NCI-H82 (cell line): ENCODE data around the gene SPOP.
"Not testable (repeated sequence)": the region's sequence is repeated elsewhere in the genome, so short reads cannot be mapped to it uniquely, and the experiment has no call there.

ENCODE experiments used
- DNase-seq: peaks from one replicate; lab custom pipeline; 2025; lab: John Stamatoyannopoulos, UW

SPOP gene

DNA sequence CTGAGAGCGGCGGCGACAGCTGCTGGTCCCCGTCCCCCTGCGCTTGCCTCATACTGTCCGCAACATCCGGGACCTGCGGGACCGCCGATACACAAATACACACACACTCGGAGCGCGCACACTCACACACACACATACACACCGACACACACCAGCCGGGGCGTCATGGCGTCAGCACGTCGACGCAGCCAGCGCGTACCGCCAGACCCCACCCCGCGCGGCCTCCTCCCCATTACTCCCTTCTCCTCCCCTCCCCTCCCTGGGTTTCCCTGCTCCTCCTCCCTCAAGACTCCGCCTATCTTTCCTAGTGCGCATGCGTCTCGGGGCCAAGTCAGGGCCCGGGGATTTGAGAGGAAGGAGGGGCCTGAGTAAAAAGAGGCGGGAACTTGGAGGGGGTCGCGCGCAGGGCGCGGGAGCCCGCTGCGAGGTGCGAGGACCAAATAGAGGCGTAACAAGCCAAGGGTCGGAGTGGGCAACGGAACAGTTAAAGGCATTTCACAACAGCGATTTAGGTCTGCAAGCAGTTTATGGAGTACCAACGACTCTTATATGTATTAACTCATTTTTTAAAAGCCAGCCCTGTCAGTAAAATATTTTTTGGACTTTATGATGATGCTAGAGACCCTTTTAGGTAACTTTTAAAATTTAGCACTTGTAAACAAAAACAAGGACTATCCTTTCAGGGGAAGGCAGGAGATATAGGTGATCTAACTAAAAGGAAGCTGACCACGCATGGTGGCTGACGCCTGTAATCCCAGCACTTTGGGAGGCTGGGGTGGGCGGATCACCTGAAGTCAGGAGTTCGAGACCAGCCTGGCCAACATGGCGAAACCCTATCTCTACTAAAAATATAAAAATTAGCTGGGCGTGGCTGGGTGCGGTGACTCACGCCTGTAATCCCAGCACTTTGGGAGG lies at the start of gene SPOP:
Gene SPOP, minus strand, starts transcription at position 165 of the 915 bp plus-strand sequence. CDS start 55,287 bp downstream, outside the sequence.
- peak; percentile 100 for DNase-seq

DNA sequence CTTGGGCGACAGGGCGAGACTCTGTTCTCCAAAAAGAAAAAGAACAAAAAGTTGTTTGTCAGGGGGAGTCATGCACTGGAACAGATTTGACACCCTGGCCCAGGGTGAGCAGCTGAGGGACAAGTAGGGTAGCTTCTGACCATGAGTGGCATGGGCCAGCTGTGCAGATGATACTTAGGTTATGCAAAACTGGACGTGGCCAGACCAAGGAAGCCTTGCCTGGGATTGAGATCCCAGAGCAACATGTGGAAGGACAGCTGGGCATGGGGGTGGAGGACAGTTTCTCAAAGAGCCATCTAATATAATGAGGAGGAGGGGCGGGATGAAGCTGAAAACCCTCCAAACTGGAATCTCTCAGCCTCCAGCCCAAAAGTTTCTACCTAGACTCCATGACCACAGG lies 49.5 kb upstream of the SPOP start:
- DNase-seq, result no peak

DNA sequence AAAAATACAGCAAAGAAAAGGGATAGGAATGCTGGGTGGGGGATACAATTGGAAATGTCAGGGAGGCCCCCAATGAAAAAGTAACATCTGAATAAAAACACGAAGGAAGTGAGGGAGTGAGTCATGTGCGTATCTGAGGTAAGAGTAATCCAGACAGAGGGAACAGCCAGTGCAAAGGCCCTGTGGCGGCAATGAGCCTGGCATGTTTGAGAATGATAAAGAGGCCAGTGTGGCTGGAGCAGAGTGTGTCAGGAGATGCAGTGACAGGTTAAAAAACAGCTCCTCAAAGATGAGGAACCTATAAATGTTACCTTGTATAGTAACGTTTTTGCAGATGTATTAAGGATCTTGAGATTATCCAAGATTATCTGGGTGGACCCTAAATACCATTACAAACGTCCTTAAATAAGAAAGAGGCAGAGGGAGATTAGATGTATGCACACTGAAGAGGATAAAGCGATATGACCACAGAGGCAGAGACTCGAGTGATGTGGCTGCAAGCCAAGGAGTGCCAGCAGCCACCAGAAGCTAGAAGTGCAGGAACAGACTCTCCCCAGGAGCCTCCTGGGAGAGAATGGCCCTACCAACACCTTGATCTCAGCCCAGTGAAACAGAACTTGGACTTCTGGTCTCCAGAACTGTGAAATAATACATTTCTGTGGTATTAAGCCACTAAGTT lies 47.7 kb upstream of the SPOP start:
- no peak for DNase-seq

- DNase-seq, result not testable (repeated sequence)
Observed at GRCh38 chr17:49724552-49724951, 46.7 kb upstream of the SPOP start.

- DNase-seq, result peak; percentile 92
Observed at GRCh38 chr17:49723423-49723822, 45.5 kb upstream of the SPOP start.

DNA sequence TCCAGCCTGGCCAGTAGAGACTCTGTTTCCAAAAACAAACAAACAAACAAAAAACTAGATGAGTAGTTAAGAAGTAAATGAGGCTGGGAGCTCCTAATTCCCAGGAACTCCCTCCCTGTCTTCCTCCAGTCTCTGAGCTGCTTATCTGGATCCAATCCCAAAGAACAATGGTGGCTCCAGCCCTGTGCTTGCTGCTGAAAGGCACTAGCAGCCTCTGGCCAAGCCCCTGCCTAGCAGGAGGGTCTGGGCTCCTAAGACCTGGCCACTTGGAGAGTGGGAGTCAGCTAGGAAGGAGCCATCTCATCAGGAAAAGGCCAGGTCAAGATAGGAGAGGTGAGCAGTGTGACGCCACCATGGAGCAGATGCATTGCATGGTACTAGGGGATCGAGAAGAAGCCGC lies 44.2 kb upstream of the SPOP start:
- no peak for DNase-seq

- no peak for DNase-seq
Observed at GRCh38 chr17:49717371-49717861, 39.5 kb upstream of the SPOP start.

- DNase-seq, result no peak
Observed at GRCh38 chr17:49716668-49717364, 38.9 kb upstream of the SPOP start.

DNA sequence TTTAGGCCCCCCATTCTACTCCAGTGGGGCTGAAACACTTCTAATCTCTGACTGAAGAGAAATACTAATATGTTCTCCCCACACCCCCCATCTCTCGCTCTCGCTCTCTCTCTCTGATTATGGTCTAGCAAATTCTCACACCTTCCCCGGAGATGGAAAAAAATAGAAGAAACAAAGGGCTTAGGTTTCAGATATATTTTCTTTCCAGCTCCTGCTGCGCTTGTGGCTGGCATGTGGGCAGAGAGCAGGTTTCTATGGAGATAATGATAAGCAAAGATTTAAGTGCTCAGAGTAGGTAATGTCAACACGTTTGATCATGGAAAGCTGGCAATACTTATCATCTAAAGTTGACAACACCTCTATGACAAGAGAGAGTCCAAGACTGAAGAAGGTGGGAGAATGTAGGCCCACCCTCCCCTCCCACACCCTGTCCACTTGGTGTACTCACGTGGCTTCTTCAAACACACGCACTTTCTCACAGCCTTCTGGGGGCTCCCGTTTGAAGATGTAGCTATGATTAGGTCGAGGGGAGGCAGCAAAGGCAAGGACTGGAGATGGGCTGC lies 37.9 kb upstream of the SPOP start:
- no peak for DNase-seq

GRCh38 chr17:49715216-49715615 lies 37.3 kb upstream of the SPOP start:
- no peak for DNase-seq

- no peak for DNase-seq
Observed at GRCh38 chr17:49708515-49709183, 30.8 kb upstream of the SPOP start.

DNA sequence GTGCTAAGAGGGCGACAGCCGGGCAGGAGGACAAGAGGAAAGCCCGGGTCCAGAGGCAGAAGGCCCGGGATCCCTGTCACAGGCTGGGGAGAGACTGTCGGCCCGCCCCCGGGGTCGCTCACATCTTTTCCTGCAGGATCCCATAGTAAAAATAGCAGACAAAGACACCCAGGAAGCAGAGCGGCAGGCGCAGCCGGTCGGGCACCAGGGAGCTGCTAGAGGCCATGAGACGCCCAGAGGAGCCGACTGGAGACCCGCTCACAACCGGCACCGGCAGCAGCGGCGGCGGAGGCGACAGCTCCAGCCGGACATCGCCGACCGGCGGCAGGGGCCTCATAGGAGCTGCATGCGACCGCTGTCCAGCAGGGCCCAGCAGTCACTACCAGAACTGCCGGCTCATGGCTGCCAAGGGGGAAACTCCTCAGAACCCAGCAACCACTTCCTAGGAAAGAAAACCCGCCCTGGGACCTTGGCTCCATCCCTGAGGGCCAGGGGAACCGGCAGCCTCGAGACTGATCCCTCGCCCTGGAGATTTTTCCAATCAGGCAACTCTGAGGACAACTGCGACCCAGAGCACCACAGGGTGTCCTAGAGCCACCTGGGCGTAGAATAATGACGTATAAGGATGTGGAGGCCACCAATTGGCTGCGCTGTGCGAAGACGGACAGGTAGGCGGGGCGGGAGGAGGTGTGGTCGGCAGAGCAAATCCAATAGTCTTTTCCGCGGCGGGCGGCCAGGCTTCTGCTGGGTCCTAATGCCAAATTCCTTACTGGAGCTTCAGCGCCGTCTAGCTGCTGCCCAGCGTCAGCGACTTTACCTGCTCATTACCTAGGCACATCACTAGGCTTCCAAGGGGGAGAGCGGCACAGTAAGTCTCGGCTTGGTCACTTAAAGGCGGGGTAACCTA lies 30.0 kb upstream of the SPOP start, which contains the start of gene SLC35B1:
Gene SLC35B1, minus strand, starts transcription at position 357 of the 907 bp plus-strand sequence. Its CDS starts 131 bp downstream, at position 226.
- DNase-seq, result peak; percentile 100

- DNase-seq, result peak; percentile 47
Observed at GRCh38 chr17:49707246-49707607, 29.3 kb upstream of the SPOP start.

- no peak for DNase-seq
Observed at GRCh38 chr17:49705254-49705653, 27.4 kb upstream of the SPOP start.

DNA sequence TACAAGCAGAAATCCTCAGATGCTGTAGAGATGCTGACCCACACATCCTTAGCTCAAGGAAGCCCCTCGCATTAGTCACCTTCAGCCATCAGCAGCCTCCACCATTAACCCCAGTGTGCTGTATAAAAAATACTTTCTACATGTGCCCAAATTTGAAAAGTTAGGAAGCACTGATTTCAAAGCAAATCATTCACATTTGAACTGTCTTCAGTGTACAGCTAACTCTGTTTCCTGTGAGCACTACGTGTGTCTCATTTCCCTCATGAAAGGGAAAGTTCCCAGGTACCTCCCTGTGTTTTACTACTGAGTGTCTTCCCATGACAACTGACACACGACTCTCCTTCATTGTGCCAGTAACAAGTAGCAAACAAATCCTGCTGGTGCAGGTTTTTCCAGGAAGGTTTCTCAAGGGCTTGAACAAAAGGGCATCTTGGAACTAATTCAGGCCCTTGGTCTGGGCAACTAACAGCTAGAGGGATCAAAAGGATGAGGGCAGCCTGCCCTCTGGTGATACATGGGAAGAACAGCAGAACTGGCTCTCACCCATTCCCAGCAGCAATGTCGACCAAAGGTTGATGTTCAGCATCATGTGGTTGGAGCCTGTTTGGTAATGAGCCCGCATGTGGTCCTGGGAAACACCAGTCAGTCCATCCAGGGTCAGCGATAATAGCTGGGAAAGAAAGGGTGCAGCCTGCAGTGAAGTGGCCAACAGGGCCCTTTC lies 25.8 kb upstream of the SPOP start:
- peak; percentile 70 for DNase-seq

- no peak for DNase-seq
Observed at GRCh38 chr17:49700960-49701359, 23.1 kb upstream of the SPOP start.

DNA sequence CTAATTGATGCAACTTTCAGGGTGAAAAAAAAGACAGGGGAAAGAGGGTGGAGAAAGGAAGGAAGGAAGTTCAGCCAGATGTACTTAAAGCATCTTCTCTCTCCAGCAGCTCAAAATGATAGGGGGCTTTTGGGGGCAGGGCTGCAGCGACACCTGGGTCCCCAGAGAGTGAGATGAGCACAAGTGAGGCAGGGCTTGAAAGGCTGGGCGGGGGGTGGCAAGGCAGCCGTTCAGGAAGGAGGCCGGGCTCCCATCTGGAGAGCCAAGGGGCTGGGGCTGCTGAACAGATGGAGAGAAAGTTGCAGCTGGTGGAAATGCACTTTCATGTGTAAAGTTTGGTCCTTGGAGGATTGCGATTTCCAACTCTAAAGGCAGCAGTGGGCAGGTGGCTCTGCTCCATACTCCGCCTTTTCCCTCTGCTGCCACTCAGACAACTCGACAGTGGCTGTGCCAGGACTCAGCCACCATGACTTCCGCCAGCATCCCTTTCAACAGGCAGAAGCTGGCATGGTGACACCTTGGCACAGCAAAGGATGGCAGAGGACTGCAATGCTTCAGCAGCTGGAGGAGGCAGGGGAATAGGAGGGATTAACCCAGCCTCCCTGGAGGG lies 22.2 kb upstream of the SPOP start:
- peak; percentile 50 for DNase-seq

DNA sequence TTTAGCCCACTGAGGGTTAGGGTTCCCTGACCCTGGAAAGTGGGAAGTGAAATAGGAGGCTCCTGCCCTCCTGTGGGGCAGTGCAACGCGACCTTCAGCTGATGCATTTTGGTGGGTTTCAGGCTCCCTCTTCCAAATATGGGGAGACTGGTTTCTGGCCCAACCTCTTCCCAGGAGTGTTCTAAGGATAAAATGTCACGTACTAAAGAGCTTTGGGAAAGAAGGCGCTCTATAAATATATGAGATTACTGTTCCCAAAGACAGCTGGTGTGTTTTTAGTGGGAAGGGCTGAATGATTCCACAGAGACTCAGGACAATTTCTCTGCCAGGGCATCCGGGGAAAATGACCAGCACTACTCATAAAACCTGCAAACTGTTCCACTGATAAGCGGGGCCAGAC lies 20.1 kb upstream of the SPOP start:
- DNase-seq, result peak; percentile 46

DNA sequence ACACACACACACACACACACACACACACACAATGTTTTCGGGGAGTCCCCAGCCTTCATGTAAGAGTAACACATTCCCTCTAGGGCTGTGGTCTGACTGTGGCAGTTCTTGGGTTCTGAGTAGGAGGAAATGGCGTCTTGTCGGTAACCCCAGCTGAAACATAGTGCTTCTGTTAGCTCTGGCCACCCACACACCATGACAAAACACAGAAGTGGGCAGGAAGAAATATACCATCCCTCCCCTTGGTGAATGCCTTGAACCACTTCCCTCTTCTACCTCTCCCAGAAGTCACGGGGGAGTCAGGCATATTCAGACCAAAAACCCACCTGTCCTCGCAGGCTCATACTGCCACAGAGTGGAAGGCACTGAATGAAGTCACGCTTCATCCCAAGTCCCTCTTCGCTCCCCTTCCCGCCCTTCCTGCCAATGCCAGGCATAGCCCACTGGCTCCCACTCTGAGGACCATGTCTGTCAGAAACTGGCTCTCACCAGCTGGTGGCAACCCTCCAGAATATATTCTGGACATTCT lies 18.4 kb upstream of the SPOP start:
- DNase-seq, result no peak
